ENCODE data around the gene USP9Y.

DNA sequence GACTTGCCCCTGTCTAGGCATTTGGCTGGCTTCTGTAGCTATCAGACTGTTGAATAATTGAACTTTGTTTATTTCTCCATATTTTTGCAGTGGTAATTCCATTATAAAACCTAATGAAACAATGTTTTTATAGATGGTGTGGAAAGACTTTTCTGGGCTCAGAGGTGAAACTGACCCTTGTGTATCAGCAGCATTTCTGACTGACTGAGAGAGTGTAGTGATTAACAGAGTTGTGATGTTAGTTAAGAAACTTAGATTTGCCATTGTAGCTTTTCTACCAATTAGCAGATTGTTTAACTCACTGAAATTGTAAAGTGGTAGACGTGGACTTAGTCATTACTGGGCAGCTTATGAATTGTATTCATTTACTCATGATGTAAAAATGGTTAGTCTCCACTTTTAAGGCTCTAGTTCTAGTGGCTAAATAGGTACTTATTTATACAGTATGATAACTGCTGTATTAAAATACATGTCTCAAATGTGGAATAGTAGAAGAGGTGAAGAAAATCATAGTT, at the start of gene USP9Y:
- TF ChIP-seq, protein P1, sequence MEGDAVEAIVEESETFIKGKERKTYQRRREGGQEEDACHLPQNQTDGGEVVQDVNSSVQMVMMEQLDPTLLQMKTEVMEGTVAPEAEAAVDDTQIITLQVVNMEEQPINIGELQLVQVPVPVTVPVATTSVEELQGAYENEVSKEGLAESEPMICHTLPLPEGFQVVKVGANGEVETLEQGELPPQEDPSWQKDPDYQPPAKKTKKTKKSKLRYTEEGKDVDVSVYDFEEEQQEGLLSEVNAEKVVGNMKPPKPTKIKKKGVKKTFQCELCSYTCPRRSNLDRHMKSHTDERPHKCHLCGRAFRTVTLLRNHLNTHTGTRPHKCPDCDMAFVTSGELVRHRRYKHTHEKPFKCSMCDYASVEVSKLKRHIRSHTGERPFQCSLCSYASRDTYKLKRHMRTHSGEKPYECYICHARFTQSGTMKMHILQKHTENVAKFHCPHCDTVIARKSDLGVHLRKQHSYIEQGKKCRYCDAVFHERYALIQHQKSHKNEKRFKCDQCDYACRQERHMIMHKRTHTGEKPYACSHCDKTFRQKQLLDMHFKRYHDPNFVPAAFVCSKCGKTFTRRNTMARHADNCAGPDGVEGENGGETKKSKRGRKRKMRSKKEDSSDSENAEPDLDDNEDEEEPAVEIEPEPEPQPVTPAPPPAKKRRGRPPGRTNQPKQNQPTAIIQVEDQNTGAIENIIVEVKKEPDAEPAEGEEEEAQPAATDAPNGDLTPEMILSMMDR (IDR thresholded peaks at IDR 0.05; ENCODE audit: low read depth, low read length), result no peak
- no peak for TF ChIP-seq EZH2phosphoT487 (IDR thresholded peaks at IDR 0.05; ENCODE audit: low read depth)
